GM18873 (cell line): ENCODE data around the gene MEIS1.

Source experiments
- ATAC-seq: cut with Tn5 transposase; IDR thresholded peaks from one replicate; pipeline ENCODE4 v1.9.1; 2021; ENCODE audit warnings: mild to moderate bottlenecking, moderate library complexity, moderate number of reproducible peaks; ENCODE audit not compliant: unreplicated experiment, low FRiP score

MEIS1 gene

GRCh38 chr2:66431274-66431642 lies 3.7 kb upstream of the MEIS1 start:
- no peak for ATAC-seq

- ATAC-seq = no peak
Observed at GRCh38 chr2:66431846-66432587, 2.9 kb upstream of the MEIS1 start.

GRCh38 chr2:66432801-66433694 lies 1.9 kb upstream of the MEIS1 start:
- ATAC-seq = no peak

- no peak for ATAC-seq
Observed at GRCh38 chr2:66433695-66433944, 1.3 kb upstream of the MEIS1 start.

GRCh38 chr2:66433945-66434678 lies 813 bp upstream of the MEIS1 start:
- no peak for ATAC-seq

- ATAC-seq = no peak
Observed at GRCh38 chr2:66435549-66435875, 587 bp downstream of the MEIS1 start.

GRCh38 chr2:66435963-66436362 lies 1.0 kb downstream of the MEIS1 start:
- no peak for ATAC-seq

- ATAC-seq = no peak
Observed at GRCh38 chr2:66436581-66437001, 1.7 kb downstream of the MEIS1 start.

- ATAC-seq = no peak
Observed at GRCh38 chr2:66437109-66437690, 2.3 kb downstream of the MEIS1 start.

GRCh38 chr2:66437691-66438497 lies 3.0 kb downstream of the MEIS1 start:
- no peak for ATAC-seq

- ATAC-seq = no peak
Observed at GRCh38 chr2:66438498-66438833, 3.5 kb downstream of the MEIS1 start.

GRCh38 chr2:66438891-66439811 lies 4.2 kb downstream of the MEIS1 start:
- no peak for ATAC-seq

GRCh38 chr2:66439812-66440542 lies 5.1 kb downstream of the MEIS1 start:
- no peak for ATAC-seq

GRCh38 chr2:66440708-66441497 lies 6.0 kb downstream of the MEIS1 start:
- no peak for ATAC-seq

- no peak for ATAC-seq
Observed at GRCh38 chr2:66441581-66442320, 6.8 kb downstream of the MEIS1 start.

GRCh38 chr2:66442516-66443185 lies 7.7 kb downstream of the MEIS1 start:
- ATAC-seq = no peak
